GM12878 (cell line): ENCODE results near the gene PDIA3. TPM values are rescaled to one million over a fixed set of nuclear protein-coding genes. Genes with fewer than 3 reads are reported as not detected.

Source experiments
- CBX5 ChIP-seq: sonication (generic); IDR thresholded peaks from 2 replicates; pipeline ENCODE4 v1.6.1; 2016; ENCODE audit warnings: low read depth, moderate library complexity, mild to moderate bottlenecking, inconsistent platforms
- DPF2 ChIP-seq: fragments of 450-650 bp; IDR thresholded peaks from 2 replicates; pipeline ENCODE4 v1.6.1; 2017; ENCODE audit warnings: mild to moderate bottlenecking
- E2F8 ChIP-seq: fragments of 450-650 bp; IDR thresholded peaks from 2 replicates; pipeline ENCODE4 v1.6.1; 2018; ENCODE audit warnings: mild to moderate bottlenecking, low read depth, moderate library complexity; ENCODE audit not compliant: partially characterized antibody
- JUND ChIP-seq: IDR thresholded peaks from 2 replicates; pipeline ENCODE4 v1.6.1; 2012; ENCODE audit warnings: low read depth, mild to moderate bottlenecking, low read length, improper control_type of control experiment, moderate library complexity
- KLF5 ChIP-seq: fragments of 450-650 bp; IDR thresholded peaks from 2 replicates; pipeline ENCODE4 v1.6.1; 2014; ENCODE audit warnings: mild to moderate bottlenecking; ENCODE audit not compliant: partially characterized antibody
- LARP7 ChIP-seq: fragments of 450-650 bp; IDR thresholded peaks from 2 replicates; pipeline ENCODE4 v1.6.1; 2017; ENCODE audit warnings: mild to moderate bottlenecking
- MTA3 ChIP-seq: IDR thresholded peaks from 2 replicates; pipeline ENCODE4 v1.6.1; 2012; ENCODE audit warnings: low read length, inconsistent platforms, borderline replicate concordance
- MYC ChIP-seq: IDR thresholded peaks from 2 replicates; pipeline ENCODE4 v1.6.1; 2011; ENCODE audit warnings: mild to moderate bottlenecking, low read length, moderate library complexity, inconsistent platforms; ENCODE audit not compliant: insufficient read depth, insufficient replicate concordance, insufficient read length, severe bottlenecking
- PML ChIP-seq: IDR thresholded peaks from 2 replicates; pipeline ENCODE4 v1.6.1; 2012; ENCODE audit warnings: low read length, inconsistent platforms
- POLR2AphosphoS2 ChIP-seq: IDR thresholded peaks from 2 replicates; pipeline ENCODE4 v1.6.1; 2011; ENCODE audit warnings: low read depth, mild to moderate bottlenecking, low read length, improper control_type of control experiment, moderate library complexity
- polyA plus RNA-seq, 11 experiments: library from polyadenylated mRNA; depleted of rRNA in 4 of 11; unstranded in 6 of 11; stranded (reverse) in 5 of 11; fragments of >200 nt; fragmentation: Nextera tagmentation in 4 of 11; fragmentation: Illumina TruSeq in 1 of 11; extraction: Ambion mirVana in 4 of 11; extraction: Trizol in 1 of 11; gene quantifications; 1 replicate in 1 of 11; 2 replicates in 10 of 11; pipeline versions ENCODE4 v1.2.1 to v1.2.3, GENCODE V29; 2011 to 2016; ENCODE audit warnings: inconsistent platforms in 2 of 11, missing spikeins in 2 of 11, low read depth in 1 of 11
- total RNA-seq, 4 experiments: library from RNA; depleted of rRNA in 3 of 4; stranded (reverse); fragments of >200 nt in 3 of 4; fragmentation: Illumina TruSeq in 1 of 4; extraction: Trizol in 1 of 4; gene quantifications; 2 replicates each; pipeline versions ENCODE4 v1.2.1 to v1.2.3, GENCODE V29; 2013 to 2021

PDIA3 gene
- total and polyA plus RNA-seq, 10 of the 15 experiments (the other 5 are each of a cell fraction or from before 2014, with no cell fraction given) = 18.2 to 716 (median 181) TPM

DNA sequence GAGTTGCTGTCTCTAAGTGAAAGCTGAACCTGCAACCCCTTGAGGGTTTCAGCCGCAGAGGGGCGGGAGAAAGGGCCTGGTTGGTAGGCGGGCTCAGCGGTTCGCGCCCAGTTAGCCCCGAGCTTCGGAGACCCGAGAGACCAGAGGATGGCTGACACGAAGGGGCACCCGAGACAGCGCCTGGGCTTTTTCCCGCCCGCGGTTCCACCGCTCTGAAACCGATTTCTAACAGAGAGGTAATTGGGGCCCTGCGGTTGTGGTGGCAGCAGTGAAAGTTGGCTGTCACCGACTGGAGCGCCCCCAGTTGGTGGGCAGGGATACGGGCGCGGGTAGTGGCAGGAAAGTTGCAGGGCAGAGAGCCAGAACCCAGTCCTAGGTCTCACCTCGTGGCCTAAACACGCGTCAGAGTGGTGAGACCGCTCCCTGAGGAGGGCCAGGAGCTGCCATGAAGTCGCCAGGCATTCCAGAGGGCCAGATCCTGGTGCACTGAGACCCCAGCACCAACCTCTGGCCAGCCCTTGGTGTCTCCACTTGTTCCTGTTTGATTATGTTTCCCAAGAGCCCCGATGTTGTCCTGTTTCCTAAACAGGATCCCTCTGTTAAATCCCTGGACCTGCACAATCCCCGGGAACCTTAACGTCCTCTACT is 31.2 kb downstream of the PDIA3 start (continued):
- TF ChIP-seq E2F8 = peak; percentile 72
- peak; percentile 71 for TF ChIP-seq LARP7
- peak; percentile 58; the same call in 1 of the 2 replicates for TF ChIP-seq MTA3
- 0 out of 2 replicates have a peak, but pooled peaks have one; percentile 62 for TF ChIP-seq PML
- peak; percentile 91 for TF ChIP-seq DPF2
- peak; percentile 87 for TF ChIP-seq CBX5
- TF ChIP-seq MYC = no peak
- no peak for TF ChIP-seq POLR2AphosphoS2
- peak; percentile 74 for TF ChIP-seq KLF5
- no peak for TF ChIP-seq JUND
